ENCODE measurements around the gene ELOB. TPM values are rescaled to one million over a fixed set of nuclear protein-coding genes. Genes with fewer than 3 reads are reported as not detected.

Gene ELOB
- total RNA-seq, 1 experiment from 2014 or later, result 289 TPM

DNA sequence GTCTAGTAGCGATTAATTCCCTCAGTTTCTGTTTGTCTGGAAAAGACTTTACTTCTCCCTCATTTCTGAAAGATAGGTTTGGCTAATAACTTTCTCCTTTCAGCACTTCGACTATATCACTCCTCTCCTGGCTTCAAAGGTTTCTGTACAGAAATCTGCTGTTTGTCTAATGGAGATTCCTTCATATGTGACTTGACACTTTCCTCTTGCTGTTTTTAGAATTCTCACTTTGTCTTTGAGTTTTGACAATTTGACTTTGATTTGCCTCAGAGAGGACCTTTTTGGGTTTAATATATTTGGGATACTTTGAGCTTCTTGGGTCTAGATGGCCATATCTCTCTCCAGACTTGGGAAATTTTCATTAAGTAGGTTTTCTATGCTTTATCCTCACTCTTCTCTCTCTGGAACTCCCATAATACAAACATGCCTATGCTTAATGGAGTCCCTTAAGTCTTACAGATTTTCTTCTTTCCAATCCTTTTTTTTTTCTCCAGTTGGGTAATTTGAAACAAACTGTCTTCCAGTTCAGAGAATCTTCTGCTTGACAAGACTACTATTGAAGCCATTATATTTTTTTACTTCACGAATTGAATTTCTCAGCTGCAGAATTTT is 32.2 kb upstream of the ELOB start:
- no peak overlapping the region for H3K27ac ChIP-seq (ENCODE audit: low read length)
- H3K36me3 ChIP-seq (ENCODE audit: low read depth, low read length), result no peaks in the 10 kb centered on the region
- TF ChIP-seq EZH2 (IDR thresholded peaks at IDR 0.05; ENCODE audit: low read length, unreplicated experiment), result no peak
- TF ChIP-seq EZH2phosphoT487 (IDR thresholded peaks at IDR 0.05; ENCODE audit: borderline replicate concordance, low read length), result no peak
- no peak for TF ChIP-seq CTCF (conservative IDR thresholded peaks at IDR 0.05; ENCODE audit: low read depth, low read length)
- no peaks in the 10 kb centered on the region for H3F3A ChIP-seq (ENCODE audit: low read length, unreplicated experiment)
- no peaks in the 10 kb centered on the region for H3K9me2 ChIP-seq (replicated peaks; ENCODE audit: low read length)
- no peak for DNase-seq
- no TSS peak for BruUV-seq (replicated peaks)
- H2AFZ ChIP-seq (ENCODE audit: low read length), result no peak overlapping the region
- no peak for ATAC-seq
- H3K9ac ChIP-seq (ENCODE audit: low read length), result no peak overlapping the region
- no peaks in the 10 kb centered on the region for H3K9me3 ChIP-seq (ENCODE audit: low read length)
- H3K79me2 ChIP-seq (ENCODE audit: low read length), result no peaks in the 10 kb centered on the region
- POLR2A ChIA-PET (ENCODE audit: unreplicated experiment), result no interaction called here
- no peak overlapping the region for H3K4me2 ChIP-seq (ENCODE audit: low read length)
- no peaks in the 10 kb centered on the region for H3K27me3 ChIP-seq (ENCODE audit: low read length)
- H3K4me3 ChIP-seq (ENCODE audit: low read length), result no peak overlapping the region
- CTCF ChIA-PET, result no interaction called here
- no peaks in the 10 kb centered on the region for H3K4me1 ChIP-seq (ENCODE audit: insufficient read depth, low read length)
- intact Hi-C loops (cut with micrococcal nuclease), result no loop called here
- H4K20me1 ChIP-seq (ENCODE audit: low read length), result no peaks in the 10 kb centered on the region

DNA sequence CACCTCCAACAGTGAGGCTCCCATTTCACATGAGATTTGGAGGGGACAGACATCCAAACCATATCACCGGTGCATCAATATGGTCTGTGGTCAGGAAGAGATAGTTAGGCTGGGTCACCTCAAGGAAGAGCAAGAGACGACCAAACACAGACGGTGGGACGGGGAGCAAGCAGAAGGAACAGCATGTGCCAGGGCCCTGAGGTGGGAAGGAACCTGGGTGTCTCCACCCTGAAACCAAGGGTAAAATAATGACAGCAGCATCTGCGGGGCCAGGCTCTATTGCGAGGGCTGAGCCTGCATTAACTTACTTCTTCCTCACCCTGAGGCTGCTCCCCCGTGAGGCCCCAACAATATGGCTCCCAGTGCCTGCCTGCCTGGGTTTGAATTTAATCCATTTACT is 31.1 kb upstream of the ELOB start:
- no peak for ATAC-seq
- intact Hi-C loops (cut with micrococcal nuclease), result no loop called here
- Histone ChIP-seq H3K4me3 (ENCODE audit: low read length) (no peak overlapping the region), H3F3A (ENCODE audit: low read length, unreplicated experiment) (no peaks in the 10 kb centered on the region), H3K4me2 (ENCODE audit: low read length) (no peak overlapping the region), H3K36me3 (ENCODE audit: low read depth, low read length) (no peaks in the 10 kb centered on the region), H3K79me2 (ENCODE audit: low read length) (no peaks in the 10 kb centered on the region), H3K27me3 (ENCODE audit: low read length) (no peaks in the 10 kb centered on the region), H3K4me1 (ENCODE audit: insufficient read depth, low read length) (no peaks in the 10 kb centered on the region), H3K9ac (ENCODE audit: low read length) (no peak overlapping the region), H2AFZ (ENCODE audit: low read length) (no peak overlapping the region), H3K27ac (ENCODE audit: low read length) (no peak overlapping the region), H3K9me2 (replicated peaks; ENCODE audit: low read length) (no peaks in the 10 kb centered on the region), H4K20me1 (ENCODE audit: low read length) (no peaks in the 10 kb centered on the region), H3K9me3 (ENCODE audit: low read length) (no peaks in the 10 kb centered on the region)
- CTCF ChIA-PET, result no interaction called here
- POLR2A ChIA-PET (ENCODE audit: unreplicated experiment), result no interaction called here
- BruUV-seq (replicated peaks), result no TSS peak
- DNase-seq, result no peak
- TF ChIP-seq EZH2phosphoT487 (IDR thresholded peaks at IDR 0.05; ENCODE audit: borderline replicate concordance, low read length) (no peak), CTCF (conservative IDR thresholded peaks at IDR 0.05; ENCODE audit: low read depth, low read length) (no peak), EZH2 (IDR thresholded peaks at IDR 0.05; ENCODE audit: low read length, unreplicated experiment) (no peak)

DNA sequence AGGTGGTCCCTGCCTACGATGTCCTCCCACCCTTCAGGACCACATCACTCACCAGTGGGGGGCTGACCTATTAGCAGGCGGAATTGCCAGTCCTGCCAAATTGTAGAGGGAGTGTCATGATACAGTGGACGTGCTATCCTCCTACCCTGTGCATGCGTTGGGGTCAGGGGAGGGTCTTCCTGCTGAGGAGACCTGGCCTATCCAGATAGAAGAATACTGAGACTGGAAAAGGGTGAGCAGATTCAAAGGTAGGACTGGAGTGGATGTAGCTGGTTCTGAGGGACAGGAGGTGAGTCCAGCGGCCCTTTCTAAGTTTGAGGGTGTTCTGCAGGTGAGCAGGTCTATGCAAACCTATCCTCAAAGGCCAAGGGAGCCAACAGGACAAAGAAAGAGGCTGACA is 29.2 kb upstream of the ELOB start:
- Histone ChIP-seq H3K27me3 (ENCODE audit: low read length) (no peaks in the 10 kb centered on the region), H3K9me3 (ENCODE audit: low read length) (no peaks in the 10 kb centered on the region), H3K27ac (ENCODE audit: low read length) (no peak overlapping the region), H4K20me1 (ENCODE audit: low read length) (no peaks in the 10 kb centered on the region), H3K4me1 (ENCODE audit: insufficient read depth, low read length) (no peaks in the 10 kb centered on the region), H3K4me3 (ENCODE audit: low read length) (no peak overlapping the region), H3K4me2 (ENCODE audit: low read length) (no peak overlapping the region), H2AFZ (ENCODE audit: low read length) (no peak overlapping the region), H3K79me2 (ENCODE audit: low read length) (no peaks in the 10 kb centered on the region), H3F3A (ENCODE audit: low read length, unreplicated experiment) (no peaks in the 10 kb centered on the region), H3K36me3 (ENCODE audit: low read depth, low read length) (no peaks in the 10 kb centered on the region), H3K9me2 (replicated peaks; ENCODE audit: low read length) (no peaks in the 10 kb centered on the region), H3K9ac (ENCODE audit: low read length) (no peak overlapping the region)
- ATAC-seq, result no peak
- no TSS peak for BruUV-seq (replicated peaks)
- intact Hi-C loops (cut with micrococcal nuclease), result no loop called here
- ChIA-PET CTCF (no interaction called here), POLR2A (ENCODE audit: unreplicated experiment) (no interaction called here)
- no peak for TF ChIP-seq CTCF (conservative IDR thresholded peaks at IDR 0.05; ENCODE audit: low read depth, low read length)
- no peak for DNase-seq
